B cell (primary cell): ENCODE results near the gene MRTFA.

Source experiments
- CTCF ChIP-seq: fragments of 200-600 bp; IDR thresholded peaks from one replicate; pipeline ENCODE4 v1.8.0; 2022; ENCODE audit warnings: antibody characterized with exemption, mild to moderate bottlenecking
- EZH2 ChIP-seq: IDR thresholded peaks from 2 replicates; pipeline ENCODE4 v1.6.1; 2012; ENCODE audit warnings: borderline replicate concordance, low read depth, mild to moderate bottlenecking, moderate library complexity, low read length; ENCODE audit not compliant: insufficient read depth, poor library complexity, severe bottlenecking

- TF ChIP-seq CTCF (no peak), EZH2 (no peak)
Observed at GRCh38 chr22:40421082-40421350, 215.5 kb downstream of the MRTFA start.
